Astrocyte of the spinal cord (primary cell): ENCODE data around the gene TMEM63C.

Source experiments
- DNase-seq: peaks from one replicate; pipeline ENCODE4 v3.0.0; 2011; ENCODE audit warnings: low read depth, low spot score
- H3K4me3 ChIP-seq: 2 replicates; pipeline ENCODE4 v1.5.1; 2011; ENCODE audit warnings: low read depth, mild to moderate bottlenecking, low read length, moderate library complexity
- in situ Hi-C: cut with HindIII; loops from 2 replicates; pipeline ENCODE4 v1.10.0; 2017; ENCODE audit warnings: low sequenced_read_pairs
- TF ChIP-seq, protein P1 (sequence below): IDR thresholded peaks from 2 replicates; pipeline ENCODE4 v1.5.1; 2012; ENCODE audit warnings: low read depth, mild to moderate bottlenecking, low read length, inconsistent platforms

Gene TMEM63C

DNA sequence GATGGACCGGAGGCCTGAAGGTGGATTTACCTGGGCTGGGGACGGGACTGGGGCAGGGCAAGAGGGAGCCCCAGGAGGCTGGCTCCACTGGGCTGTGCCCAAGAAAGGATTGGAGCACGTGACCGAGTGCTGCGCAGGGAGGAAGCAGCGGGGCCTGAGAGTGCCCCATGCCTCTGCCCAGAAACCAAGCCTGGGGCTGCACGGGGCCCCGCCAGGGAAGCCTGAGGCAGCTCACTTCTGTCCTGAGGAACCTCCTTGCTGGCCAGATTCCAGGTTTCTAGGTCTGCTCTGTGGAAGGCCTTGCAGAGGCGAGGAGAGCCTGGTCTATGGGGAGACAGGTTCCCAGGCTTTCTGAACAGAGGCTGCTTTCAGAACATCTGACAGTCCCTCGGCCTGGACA, 79.0 kb downstream of the TMEM63C start:
- H3K4me3 ChIP-seq, result no peak overlapping the region
- in situ Hi-C loops, result no loop called here
- TF ChIP-seq, protein P1, sequence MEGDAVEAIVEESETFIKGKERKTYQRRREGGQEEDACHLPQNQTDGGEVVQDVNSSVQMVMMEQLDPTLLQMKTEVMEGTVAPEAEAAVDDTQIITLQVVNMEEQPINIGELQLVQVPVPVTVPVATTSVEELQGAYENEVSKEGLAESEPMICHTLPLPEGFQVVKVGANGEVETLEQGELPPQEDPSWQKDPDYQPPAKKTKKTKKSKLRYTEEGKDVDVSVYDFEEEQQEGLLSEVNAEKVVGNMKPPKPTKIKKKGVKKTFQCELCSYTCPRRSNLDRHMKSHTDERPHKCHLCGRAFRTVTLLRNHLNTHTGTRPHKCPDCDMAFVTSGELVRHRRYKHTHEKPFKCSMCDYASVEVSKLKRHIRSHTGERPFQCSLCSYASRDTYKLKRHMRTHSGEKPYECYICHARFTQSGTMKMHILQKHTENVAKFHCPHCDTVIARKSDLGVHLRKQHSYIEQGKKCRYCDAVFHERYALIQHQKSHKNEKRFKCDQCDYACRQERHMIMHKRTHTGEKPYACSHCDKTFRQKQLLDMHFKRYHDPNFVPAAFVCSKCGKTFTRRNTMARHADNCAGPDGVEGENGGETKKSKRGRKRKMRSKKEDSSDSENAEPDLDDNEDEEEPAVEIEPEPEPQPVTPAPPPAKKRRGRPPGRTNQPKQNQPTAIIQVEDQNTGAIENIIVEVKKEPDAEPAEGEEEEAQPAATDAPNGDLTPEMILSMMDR, result no peak
- DNase-seq, result no peak

DNA sequence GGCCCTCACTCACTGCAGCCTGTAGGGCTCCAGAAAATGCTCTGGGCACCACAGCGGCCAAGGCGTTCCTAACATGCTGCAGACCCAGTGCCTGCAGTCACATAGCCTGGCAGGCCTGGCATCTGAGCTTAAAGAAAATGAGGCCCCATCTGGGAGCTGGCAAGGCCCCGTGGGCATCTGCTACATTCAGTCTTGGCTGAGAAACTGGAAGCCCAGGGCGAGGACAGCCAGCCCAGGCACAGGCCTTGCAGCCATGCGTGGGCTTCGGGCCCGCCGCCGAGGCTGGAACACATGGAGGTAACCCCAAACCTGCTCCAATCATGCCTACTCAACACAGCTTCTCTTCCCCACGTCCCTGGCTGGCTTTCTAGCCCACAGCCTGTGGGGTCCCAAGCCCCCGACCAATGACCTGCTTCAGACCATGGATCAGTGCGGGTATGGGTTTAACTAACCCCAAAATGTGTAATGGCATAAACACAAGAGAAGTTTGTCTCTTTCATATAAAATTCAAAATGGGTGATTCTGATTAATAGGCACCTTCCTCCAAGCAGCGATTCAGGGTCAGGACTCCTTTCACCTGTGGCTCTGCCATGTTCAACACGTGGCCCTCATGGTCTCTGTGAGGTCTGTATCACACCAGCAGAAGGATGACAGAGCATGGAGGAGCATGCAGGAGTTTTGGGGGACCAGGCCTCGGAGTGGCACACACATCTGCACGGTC, 83.0 kb downstream of the TMEM63C start:
- H3K4me3 ChIP-seq, result no peak overlapping the region
- DNase-seq, result no peak
- in situ Hi-C loops, result no loop called here
- TF ChIP-seq, protein P1, result no peak

DNA sequence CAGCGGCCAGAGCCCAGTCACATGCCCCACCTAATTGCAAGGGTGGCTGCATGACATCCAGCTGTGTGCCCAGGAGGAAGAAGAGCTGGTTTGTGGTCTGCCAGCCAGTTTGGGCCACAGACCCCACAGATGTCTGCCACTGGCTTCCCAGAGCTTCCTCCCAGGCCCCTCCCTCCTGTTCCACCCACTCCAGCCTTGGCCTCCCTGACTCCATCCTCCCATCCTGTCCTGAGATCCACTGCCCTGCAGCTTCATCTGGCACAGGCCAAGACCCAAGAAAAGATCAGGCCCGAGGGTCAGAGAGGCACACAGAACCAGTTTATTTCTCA, 83.6 kb downstream of the TMEM63C start:
- TF ChIP-seq, protein P1, result no peak
- DNase-seq, result no peak
- no peak overlapping the region for H3K4me3 ChIP-seq
- in situ Hi-C loops, result no loop called here

DNA sequence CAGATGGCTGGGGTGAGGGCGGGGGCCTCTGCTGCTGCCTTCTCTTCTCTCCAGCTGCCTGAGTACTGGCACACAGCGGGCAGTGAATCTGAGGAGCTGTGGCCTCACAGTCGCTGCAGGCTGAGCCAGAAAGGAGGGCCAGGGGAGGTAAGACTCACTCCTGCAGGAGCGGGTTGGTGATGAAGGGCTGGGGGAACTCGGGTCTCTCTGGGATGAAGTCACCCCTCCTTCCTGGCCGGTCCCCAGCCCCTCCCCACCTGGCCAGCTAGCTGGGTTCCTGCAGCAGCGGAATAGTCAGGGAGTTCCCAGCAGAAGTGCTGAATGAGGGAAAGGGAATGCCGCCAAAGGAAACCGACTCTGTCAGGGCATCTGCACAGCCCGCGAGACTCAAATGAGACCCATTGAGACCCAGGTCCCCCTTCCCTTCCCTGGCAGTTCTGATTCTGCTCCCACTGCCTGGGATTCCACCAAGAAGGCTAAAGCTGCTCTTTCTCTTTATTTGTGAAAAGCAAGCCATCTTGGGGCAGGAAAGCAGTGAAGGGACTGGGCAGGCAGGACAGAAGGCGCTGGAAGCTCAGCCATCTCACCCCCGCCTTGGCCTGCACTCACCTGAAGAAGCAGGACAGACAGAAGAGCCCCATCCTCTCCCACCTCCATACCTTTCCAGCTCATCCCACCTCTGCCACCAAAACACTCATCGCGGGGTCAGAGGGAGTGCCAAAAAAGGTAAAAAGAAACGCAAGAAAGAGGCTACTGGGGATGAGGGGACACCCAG, 84.2 kb downstream of the TMEM63C start:
- DNase-seq, result no peak
- TF ChIP-seq, protein P1, result no peak
- in situ Hi-C loops, result no loop called here
- no peak overlapping the region for H3K4me3 ChIP-seq

DNA sequence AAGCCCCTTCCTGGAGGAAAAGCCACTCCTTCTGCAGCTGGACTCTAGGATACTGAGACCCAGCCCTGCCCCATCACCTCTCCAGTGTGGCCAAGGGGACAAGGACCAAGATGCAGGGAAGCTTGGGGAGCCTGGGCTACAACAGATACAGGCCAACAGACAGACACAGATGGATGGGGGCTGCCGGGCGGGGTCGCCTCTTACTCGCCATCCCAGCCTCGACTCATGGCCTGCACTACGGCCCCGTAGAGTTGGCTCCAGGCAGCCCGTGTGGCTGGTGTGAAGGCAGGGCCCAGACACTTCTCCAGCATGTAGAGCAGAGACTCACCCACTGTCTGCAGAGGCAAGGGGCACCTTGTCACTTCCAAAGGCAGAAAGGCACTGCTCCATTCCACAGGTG, 84.7 kb downstream of the TMEM63C start:
- no peak for DNase-seq
- in situ Hi-C loops, result no loop called here
- TF ChIP-seq, protein P1, result no peak
- no peak overlapping the region for H3K4me3 ChIP-seq

DNA sequence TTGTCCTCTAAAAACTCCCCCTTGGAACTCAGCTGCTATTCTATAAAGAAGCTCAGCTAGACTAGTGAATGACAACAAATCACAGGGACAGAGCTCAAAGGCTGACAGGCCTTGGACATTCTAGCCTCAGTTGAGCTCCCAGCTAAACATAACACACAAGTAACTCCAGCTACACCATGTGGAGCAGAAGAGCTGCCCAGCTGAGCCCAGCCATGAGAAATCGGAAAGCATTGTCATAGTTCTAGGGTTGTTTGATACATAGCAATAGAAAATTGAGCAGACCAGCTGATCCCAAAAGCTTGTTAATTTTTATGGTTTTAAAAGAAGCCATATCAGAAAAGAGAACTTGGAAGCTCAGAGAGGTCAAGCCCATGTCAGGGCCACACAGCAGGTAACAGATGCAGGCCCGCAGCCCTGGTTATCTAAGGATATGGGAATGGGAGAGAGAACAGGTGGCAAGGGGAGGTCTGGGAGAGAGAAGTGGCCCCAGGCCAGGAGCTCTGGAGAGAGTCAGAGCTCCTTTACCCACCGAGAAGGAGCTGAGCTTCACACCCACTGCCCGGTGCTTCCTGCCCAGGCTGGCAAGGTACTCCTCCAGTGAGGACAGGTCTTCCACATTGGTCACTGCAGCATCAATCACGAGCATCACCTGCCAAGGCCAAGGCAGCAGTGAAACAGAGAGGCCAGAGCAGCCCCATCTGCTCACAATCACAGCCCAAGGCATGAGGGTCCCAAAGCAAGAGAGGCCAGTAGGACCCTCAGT, 86.5 kb downstream of the TMEM63C start:
- TF ChIP-seq, protein P1, result no peak
- H3K4me3 ChIP-seq, result no peak overlapping the region
- DNase-seq, result no peak
- in situ Hi-C loops, result no loop called here
